ENCODE results near the gene DNAJC24. TPM values are rescaled to one million over a fixed set of nuclear protein-coding genes. Genes with fewer than 3 reads are reported as not detected.

Gene DNAJC24
- total and polyA plus RNA-seq, 4 donors = 3.8 to 16.8 (median 6.2) TPM

GRCh38 chr11:31355131-31355530 is 14.5 kb upstream of the DNAJC24 start:
- WGBS = 47% methylated on average over 2 of the region's 2 CpGs

GRCh38 chr11:31355817-31356216 is 13.8 kb upstream of the DNAJC24 start:
- Histone ChIP-seq H3K4me3 (ENCODE audit: low read depth in 1 of 3, low read length in 3 of 3) (no peak overlapping the region), H3K9me3 (ENCODE audit: control insufficient read depth in 4 of 4, low read length in 3 of 4) (no peaks in the 10 kb centered on the region), H3K4me1 (ENCODE audit: control insufficient read depth in 4 of 4, insufficient read depth in 4 of 4, low read length in 3 of 4) (no peaks in the 10 kb centered on the region), H3K27ac (ENCODE audit: low read depth in 1 of 2, low read length in 2 of 2) (no peak overlapping the region), H3K9ac (ENCODE audit: low read depth in 1 of 2, low read length in 2 of 2) (no peak overlapping the region), H3K27me3 (ENCODE audit: control insufficient read depth in 4 of 4, insufficient read depth in 4 of 4, low read length in 3 of 4) (peaks cover 0 to 2% (median 0%) of the 10 kb centered on the region in 4 donors), H3K36me3 (ENCODE audit: control insufficient read depth in 4 of 4, insufficient read depth in 3 of 4, low read depth in 1 of 4, low read length in 3 of 4) (no peaks in the 10 kb centered on the region)
- DNase-seq (ENCODE audit: low spot score) = no peak
- TF ChIP-seq ATF3 (IDR thresholded peaks at IDR 0.05) (no peak), TAF1 (conservative IDR thresholded peaks at IDR 0.05) (no peak), HNF4G (IDR thresholded peaks at IDR 0.05) (no peak)
- 80% methylated on average over 5 of the region's 5 CpGs for WGBS

More at GRCh38 chr11:31355131-31355530, 14.5 kb upstream of the DNAJC24 start:
- Histone ChIP-seq H3K9me3 (ENCODE audit: control insufficient read depth in 4 of 4, low read length in 3 of 4) (no peaks in the 10 kb centered on the region), H3K9ac (ENCODE audit: low read depth in 1 of 2, low read length in 2 of 2) (no peak overlapping the region), H3K4me3 (ENCODE audit: low read depth in 1 of 3, low read length in 3 of 3) (no peak overlapping the region), H3K4me1 (ENCODE audit: control insufficient read depth in 4 of 4, insufficient read depth in 4 of 4, low read length in 3 of 4) (no peaks in the 10 kb centered on the region), H3K36me3 (ENCODE audit: control insufficient read depth in 4 of 4, insufficient read depth in 3 of 4, low read depth in 1 of 4, low read length in 3 of 4) (no peaks in the 10 kb centered on the region), H3K27ac (ENCODE audit: low read depth in 1 of 2, low read length in 2 of 2) (no peak overlapping the region), H3K27me3 (ENCODE audit: control insufficient read depth in 4 of 4, insufficient read depth in 4 of 4, low read length in 3 of 4) (peaks cover 0 to 2% (median 0%) of the 10 kb centered on the region in 4 donors)
- no peak for DNase-seq (ENCODE audit: low spot score)
- TF ChIP-seq CTCF (IDR thresholded peaks at IDR 0.05; ENCODE audit: low read depth, low read length, missing input control) = no peak
- no peak for TF ChIP-seq EGR1 (IDR thresholded peaks at IDR 0.05; ENCODE audit: low read depth in 2 of 2)
- TF ChIP-seq REST (IDR thresholded peaks at IDR 0.05) = no peak
- no peak for TF ChIP-seq ATF3 (IDR thresholded peaks at IDR 0.05)
- no peak for TF ChIP-seq TAF1 (conservative IDR thresholded peaks at IDR 0.05)
- TF ChIP-seq RXRA (IDR thresholded peaks at IDR 0.05) = no peak
- TF ChIP-seq HNF4A (conservative IDR thresholded peaks at IDR 0.05) = no peak
- no peak for TF ChIP-seq MAX (IDR thresholded peaks at IDR 0.05)
- TF ChIP-seq YY1 (IDR thresholded peaks at IDR 0.05) = no peak
- TF ChIP-seq NR2F2 (IDR thresholded peaks at IDR 0.05) = no peak
- no peak for TF ChIP-seq FOXA2 (IDR thresholded peaks at IDR 0.05)
- TF ChIP-seq HNF4G (IDR thresholded peaks at IDR 0.05) = no peak
- no peak for TF ChIP-seq FOXA1 (IDR thresholded peaks at IDR 0.05)
- no peak for TF ChIP-seq JUND (IDR thresholded peaks at IDR 0.05)
